ENCODE measurements around the gene EVL. TPM values are rescaled to one million over a fixed set of nuclear protein-coding genes. Genes with fewer than 3 reads are reported as not detected.

Gene EVL
- total RNA-seq, 2 donors from 2014 or later, result 47.1 to 68.9 TPM

DNA sequence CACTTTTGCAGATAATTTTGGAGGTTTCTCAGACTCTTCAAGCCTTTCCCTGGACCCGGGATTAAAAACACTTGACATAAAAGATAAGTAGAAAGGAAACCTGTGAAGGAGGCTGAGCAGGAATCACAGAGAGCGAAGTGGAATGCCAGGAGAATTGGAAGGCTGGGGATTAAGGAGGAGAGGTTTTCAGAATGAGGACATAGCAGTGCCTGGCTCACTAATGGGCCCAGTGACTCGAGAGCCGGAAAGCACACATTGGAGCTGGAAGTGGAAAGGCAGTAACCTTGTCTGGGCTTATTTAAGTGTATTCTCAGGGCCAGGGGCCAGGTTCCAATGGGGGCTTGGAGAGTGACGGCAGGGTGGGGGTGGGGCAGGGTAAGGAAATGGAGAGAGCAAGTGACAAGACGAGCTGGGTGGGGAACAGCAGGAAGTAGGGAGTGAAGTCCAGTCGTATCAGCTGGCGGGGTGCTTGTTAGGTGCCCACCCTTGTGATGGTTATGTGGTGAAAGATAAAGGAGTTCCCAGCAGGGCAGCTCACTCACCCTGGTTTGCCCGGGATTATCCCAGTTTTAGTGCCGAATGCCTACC lies 13.1 kb downstream of the EVL start:
- DNase-seq (ENCODE audit: low spot score), result no peak
- intact Hi-C loops (cut with DNase I), result no loop called here

DNA sequence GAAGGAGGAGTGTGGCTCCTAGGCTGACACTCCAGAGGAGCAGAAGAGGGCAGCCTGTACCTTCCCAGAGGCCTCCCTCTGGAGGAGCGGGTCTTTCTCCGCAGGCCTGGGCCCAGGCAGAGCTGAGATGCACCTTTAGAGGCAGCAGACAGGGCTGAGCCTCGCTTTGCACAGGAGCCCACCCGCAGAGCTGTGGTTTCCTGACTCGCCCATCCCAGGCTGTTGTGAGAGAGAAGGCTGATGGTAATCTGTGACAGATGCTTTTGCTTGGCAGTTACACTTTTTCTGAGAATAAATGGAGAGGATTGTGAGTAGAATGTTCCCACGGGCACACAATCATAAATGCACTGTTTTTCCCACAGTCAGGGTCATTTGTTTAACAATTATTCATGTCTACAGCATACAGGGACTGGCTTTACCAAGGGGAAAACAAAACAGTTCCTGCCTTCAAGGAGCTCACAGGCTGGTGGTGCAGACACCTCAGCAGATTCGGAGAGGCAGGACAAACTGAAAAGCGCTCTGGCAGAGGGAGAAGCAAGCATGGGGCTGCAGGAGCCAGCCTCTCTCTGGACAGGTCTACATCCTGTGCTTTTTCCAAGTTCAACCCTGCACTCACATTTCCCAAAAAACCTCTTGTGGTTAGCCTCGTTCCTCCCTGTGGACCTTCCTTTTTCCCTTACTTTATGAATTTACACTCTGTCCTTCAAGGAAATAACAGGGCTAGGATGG lies 13.9 kb downstream of the EVL start:
- intact Hi-C loops (cut with DNase I), result no loop called here
- no peak for DNase-seq (ENCODE audit: low spot score)

DNA sequence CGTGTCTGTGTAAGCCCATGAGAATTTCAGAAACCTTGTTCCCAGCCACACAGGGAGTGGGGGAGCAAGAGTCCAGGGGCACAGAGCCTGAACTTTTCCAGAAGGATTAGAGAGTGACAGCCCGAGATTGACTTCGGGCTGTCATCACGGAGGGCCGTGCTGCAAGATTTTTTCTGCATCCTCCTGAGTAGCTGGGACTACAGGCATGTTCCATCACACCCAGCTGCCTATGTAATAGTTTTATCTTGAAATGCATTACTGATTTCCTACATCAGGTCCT lies 14.4 kb downstream of the EVL start:
- intact Hi-C loops (cut with DNase I), result no loop called here
- DNase-seq (ENCODE audit: low spot score), result no peak

DNA sequence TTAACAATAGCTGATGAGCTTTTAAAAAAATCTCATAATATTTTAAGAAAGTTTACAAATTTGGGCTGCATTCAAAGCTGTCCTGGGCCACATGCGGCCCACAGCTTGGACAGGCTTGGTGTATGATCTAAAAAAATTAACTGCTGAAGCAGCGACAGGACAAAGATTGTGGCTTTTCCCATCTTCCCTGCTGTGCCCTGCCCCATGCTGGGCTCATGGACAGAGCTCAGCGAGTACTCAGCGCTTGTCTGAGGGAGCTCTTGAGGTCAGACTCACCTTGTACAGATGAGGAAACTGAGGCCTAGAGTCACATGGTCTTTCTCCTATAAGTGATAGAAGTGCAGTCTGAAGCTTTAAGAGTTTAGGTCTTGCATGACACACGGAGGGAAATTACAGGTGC lies 15.0 kb downstream of the EVL start:
- intact Hi-C loops (cut with DNase I), result no loop called here
- DNase-seq (ENCODE audit: low spot score), result no peak

DNA sequence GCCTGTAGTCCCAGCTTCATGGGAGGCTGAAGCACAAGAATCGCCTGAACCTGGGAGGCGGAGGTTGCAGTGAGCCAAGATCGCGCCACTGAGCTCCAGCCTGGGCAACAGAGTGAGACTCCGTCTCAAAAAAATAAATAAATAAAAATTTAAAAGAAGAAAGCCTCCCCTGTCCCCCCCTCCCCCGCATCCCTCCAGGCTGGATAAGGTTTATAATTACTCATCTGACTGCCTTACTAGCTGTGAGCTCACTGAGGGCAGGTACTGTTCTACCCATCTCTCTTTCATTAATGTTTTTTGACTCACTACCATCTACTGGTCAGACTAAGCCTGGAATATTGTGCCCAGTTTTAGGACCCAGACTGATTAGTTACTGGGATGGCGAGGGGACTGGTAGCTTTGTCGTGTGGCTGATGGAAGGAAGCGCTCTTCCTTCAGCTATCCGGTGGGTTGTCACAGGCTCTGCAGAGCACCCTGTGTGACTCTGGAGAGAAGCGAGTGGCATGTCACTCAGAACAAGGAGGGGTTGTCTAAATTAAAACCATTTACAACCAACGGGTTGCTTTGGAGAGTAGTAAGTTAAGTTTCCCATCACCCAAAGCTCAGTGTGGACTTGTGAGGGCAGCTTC lies 16.9 kb downstream of the EVL start:
- DNase-seq (ENCODE audit: low spot score), result no peak
- intact Hi-C loops (cut with DNase I), result no loop called here

DNA sequence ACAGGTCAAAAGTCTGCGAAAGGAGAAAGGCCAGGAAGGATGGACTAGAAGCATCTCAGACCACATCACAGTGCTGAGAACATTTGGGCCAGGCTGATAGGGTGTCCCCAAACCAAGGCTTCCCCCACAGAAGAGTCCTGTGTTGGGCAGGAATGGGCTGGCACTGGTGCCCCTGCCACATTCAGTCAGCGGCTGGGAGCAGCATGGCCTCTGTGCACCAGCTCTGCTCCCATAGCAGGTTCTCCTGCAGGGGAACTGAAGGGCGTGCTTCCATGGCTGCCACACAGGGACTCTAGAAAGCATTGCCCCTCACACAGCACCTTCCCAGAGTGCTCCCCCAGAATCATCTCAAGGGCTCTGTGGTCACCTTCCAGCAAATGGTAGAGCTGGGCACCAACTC lies 17.5 kb downstream of the EVL start:
- no peak for DNase-seq (ENCODE audit: low spot score)
- intact Hi-C loops (cut with DNase I), result no loop called here

DNA sequence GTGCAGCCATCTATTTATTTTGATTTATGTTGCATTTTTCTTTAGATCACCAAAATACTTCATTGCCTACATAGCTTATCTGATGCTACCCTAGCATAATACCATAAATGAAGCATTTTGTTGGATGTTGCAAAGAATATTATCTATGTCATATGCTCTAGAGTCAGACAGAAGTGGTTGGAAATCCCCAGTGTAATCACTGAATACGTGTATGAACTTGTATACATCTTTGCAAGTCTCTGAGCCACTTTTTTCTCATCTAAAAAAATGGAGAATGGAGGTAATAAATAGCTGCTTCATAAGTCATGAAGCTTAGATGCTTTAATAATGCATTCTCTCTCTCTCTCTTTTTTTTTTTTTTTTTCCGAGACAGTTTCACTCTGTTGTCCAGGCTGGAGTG lies 18.5 kb downstream of the EVL start:
- DNase-seq (ENCODE audit: low spot score), result no peak
- intact Hi-C loops (cut with DNase I), result no loop called here

DNA sequence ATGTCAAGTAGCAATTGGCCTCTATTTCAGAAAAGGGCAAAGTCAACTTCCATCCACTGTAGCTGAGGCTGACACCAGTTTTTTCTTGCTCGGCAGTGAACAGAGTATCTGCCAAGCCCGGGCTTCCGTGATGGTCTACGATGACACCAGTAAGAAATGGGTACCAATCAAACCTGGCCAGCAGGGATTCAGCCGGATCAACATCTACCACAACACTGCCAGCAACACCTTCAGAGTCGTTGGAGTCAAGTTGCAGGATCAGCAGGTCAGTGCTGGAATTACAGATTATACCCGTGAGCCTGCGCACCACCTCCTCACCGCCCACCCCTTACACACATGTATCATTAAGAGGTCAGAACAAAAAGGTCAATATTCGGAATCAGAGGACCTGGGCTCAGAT lies 19.4 kb downstream of the EVL start:
- intact Hi-C loops (cut with DNase I), result no loop called here
- no peak for DNase-seq (ENCODE audit: low spot score)

DNA sequence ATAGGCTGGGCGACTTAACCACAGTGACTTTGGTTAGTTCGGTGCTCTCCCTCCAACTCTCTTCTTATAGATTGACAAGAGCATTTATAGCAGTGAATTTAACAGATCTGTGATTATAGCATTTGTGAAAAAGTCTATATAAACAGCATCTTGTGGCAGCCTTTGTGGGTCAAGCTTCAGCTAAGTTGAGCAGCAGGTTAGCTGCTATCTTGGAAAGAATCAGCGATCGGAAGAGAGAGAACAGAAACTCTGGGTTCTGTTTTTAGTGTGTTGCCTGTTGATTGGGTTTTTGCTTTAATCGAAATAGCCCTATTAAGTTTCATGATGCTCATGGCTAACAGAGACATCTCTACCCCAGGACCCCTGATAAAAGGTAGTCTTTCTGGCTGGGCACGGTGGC lies 20.2 kb downstream of the EVL start:
- intact Hi-C loops (cut with DNase I), result no loop called here
- no peak for DNase-seq (ENCODE audit: low spot score)

DNA sequence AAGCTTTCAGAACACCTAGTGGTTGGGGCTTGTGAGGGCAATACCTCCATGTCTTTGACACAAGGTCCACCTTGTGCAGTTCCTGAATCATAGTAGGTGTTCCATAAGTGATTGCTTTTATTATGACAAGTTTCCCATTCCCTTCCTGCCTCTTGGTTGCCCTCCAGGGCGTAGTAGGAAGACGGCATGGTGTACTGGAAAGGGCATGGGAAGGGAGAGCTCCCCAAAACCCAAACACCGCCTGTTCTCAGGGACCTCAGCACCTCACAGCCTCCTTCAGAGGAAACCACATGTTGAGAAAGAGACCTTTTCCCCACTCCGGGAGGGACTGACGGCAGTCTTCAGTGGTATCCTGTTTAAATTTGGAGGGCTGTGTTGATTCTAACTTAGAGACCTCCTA lies 21.1 kb downstream of the EVL start:
- intact Hi-C loops (cut with DNase I), result no loop called here
- DNase-seq (ENCODE audit: low spot score), result no peak

DNA sequence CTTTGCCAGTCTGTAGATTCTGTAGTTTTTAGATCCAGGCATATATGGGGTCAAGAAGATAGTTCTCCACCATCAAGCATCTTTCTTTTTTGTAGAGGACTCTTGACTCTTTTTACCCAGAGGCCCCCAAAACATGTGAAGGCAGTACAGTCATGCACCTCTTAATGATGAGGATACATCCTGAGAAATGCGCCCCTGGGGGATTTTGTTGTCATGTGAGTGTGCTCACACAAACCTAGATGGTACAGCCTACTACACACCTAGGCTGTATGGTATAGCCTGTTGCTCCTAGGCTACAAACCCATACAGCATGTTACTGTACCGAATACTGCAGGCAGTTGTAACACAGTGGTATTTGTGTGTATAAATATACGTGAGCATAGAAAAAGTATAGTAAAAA lies 23.0 kb downstream of the EVL start:
- intact Hi-C loops (cut with DNase I), result no loop called here
- no peak for DNase-seq (ENCODE audit: low spot score)

DNA sequence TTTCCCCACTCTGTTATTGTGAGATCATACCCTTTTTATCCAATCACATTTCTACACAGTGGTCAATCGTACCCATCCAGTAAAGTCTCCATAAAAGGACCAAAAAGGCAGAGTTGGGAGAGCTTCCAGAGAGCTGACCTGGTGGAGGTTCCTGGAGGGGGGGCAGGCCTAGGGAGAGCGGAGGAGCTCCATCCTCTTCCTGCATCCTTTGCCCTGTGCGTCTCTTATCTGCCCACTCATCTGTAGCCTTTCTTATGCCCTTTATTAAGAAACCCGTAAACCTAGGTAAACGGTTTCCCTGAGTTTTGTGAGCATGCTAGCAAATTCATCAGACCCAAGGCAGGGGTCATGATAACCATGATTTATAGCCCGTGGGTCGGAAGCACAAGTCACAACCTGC lies 26.2 kb downstream of the EVL start:
- intact Hi-C loops (cut with DNase I), result no loop called here
- DNase-seq (ENCODE audit: low spot score), result no peak

DNA sequence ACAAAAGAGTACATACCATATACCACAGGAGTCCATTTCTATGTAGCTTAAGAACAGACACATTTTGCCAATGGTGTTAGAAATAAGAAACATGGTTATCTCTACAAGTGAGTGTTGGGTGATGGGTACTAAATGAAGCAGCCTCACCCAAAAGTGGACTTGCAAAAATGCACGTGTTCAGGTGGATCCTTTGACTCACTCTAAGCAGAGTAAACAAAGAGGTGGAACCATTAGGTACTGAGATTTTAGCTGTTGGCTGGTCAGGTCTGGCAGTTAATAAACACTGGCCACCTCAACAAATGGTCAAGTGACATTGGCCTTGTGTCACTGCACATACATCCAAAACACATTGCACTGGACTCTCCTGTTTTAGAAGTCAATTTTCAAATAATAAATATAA lies 27.6 kb downstream of the EVL start:
- intact Hi-C loops (cut with DNase I), result no loop called here
- no peak for DNase-seq (ENCODE audit: low spot score)

DNA sequence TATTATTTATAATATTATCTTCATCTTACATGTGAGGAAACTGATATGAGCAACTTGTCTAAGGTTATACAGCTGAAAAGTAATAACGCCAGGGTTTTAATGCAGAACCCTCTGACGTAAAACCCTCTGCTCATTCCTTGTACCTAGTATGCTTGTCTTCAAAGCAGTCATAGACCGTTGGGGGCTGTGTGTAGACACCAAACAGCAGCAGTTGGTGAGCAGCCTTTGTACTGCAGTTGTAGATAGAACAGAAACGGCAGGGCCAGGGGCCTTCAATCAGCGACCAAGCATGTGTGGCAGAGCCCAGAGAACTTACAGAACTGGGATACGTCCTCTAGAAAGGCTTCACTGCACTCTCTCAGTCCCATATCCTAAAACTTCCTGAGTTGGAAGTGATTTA lies 28.1 kb downstream of the EVL start:
- no peak for DNase-seq (ENCODE audit: low spot score)
- intact Hi-C loops (cut with DNase I), result no loop called here

DNA sequence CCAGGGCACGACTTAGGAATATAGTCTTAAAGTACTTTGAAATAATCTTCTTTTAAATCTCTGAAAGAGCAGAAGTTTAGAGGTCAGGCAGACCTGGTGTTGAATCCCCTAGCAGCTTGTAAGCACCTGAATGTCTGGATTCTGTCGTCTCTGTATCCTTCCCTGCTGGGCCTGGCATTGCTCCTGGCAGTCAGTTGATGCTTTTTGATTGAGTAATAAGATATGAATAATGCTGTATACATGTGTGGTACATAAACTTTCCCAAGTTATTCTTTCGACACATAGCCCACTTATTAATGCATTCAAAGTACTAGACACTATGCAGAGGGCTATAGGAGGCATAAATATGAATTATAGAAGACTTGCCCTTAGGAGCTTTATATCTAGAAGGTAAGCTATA lies 31.4 kb downstream of the EVL start:
- intact Hi-C loops (cut with DNase I), result no loop called here
- no peak for DNase-seq (ENCODE audit: low spot score)

DNA sequence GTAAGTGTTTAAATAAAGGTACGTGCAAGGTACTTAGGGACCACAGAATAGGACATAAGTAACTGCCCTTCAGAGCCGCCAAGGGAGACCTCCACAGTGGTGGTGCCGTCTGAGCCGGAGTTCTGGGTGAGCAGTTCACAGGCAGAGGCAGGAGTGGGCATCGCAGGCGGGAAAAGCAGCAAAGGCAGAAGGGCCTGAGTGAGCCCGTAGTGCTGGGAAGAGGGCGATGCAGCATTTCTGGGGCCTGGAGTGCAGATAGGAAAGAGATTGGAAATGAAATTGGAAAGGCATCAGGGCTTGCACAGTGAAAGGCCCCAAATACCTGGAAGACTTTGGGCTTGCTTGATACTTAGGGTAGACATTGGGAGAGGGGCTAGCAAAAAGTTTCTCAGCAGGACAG lies 32.9 kb downstream of the EVL start:
- intact Hi-C loops (cut with DNase I), result no loop called here

DNA sequence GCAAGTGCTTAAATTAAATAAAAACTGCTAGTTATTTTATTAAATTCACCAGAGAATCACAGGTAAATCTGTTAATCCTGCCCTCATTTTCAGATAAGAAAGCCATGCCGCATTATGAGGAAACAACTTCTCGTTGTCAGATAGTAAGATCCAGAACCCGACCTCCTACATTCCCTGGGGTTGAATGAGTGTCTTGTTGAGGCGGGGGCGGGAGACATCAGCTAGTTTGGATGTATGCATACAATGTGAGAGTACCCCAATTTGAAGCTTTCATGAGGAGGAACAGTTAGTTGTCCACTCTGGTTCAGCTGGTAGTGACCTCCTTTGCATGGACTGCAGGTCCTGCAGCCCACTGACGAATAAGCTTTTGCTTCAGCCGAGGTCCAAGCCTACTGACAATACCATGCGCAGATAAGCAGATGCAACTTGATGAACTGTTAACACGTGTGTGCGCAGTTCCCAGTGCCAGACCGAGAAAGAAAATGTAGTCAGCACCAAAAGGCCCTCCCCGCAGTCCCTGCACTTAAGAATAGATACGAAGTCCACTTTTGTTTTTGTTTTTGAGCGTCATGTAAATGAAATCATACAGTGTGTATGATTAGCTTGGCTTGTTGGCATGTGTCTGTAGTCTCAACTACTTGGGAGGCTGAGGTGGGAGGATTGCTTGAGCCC lies 34.9 kb downstream of the EVL start:
- intact Hi-C loops (cut with DNase I), result no loop called here
- DNase-seq (ENCODE audit: low spot score), result no peak

More for the DNA sequence above, 32.9 kb downstream of the EVL start:
- DNase-seq (ENCODE audit: low spot score), result no peak

DNA sequence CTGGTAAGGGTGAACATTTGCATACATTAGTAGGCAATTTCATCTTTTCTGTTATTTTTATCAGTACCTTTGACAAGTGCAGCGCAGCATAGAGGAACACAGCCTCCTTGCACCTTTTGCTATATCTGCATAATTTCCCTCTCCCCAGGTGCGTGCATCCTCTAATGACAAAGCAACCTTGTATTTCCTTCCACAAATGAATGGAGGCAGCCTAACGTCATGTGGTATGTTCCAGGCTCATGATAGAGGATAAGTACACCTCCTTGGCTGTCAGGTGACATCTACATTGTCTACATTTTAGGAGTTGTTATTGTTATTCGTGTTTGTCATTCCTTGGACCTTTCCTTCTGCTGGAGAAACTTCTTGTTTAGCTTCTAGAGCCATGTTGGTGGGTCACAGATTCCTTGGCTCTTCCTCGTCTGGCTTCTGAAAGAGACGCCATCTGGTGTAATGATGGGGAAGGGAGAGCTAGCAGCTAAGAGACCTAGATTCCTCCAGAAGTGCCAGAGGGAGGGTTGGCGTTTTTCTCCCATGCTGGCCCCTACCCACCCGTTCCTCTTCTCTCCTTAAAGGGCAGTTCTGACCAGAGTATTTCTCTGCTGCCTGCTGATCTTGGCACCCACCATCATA lies 37.0 kb downstream of the EVL start:
- no peak for DNase-seq (ENCODE audit: low spot score)
- intact Hi-C loops (cut with DNase I), result no loop called here

DNA sequence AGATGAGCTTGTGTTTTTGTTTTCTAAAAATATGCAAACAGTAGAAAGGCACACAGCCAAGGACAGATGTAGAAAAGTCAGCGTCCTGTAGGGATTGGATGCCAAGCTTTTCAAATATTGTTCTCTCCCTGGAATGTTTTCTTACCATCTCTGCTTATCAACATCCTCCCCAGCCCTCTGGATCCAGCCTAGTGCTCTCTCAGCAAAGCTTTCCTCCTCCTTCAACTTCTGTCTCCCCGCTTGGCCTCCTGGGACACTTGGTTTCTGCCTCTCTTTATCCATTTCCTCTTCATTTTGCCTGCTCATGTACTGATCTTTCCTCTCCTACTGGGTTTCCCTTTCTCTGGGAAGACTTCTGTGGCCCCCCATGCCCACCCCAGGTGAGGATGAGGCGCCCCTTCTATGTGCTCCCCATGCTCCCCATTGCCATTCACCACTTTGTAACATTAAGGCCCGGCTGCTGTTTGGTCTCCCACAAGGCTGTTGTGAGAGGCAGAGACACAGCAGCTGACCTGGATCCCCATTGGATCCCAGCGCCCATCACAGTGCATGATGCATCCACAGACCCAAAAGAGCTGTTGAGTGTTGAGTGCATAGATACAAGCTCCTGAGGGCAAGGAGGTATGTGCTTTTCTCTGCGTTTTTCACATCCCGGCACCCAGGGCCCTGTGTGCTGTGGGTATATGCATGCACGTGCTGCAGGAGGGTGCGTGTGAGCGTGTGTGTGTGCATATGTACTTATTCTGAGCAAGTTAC lies 38.2 kb downstream of the EVL start:
- intact Hi-C loops (cut with DNase I), result no loop called here
- no peak for DNase-seq (ENCODE audit: low spot score)

DNA sequence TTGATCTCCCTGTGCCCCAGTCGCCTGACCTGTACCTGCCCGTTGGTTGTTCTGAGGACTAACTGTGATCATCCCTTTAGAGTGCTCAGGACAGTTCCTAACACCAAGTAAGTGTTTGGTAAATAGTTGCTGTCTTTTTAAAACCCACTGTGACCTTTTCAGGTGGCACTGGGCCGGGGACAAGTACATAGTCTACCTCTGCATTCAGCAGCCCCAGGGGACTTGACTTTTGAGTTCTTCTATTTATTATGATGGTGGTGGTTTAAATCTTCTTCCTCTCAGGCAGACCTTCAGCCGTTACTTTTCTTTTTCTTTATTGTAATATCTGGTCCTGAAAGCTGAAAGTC lies 38.8 kb downstream of the EVL start:
- intact Hi-C loops (cut with DNase I), result no loop called here
- no peak for DNase-seq (ENCODE audit: low spot score)
